Endothelial cell of umbilical vein (primary cell): ENCODE measurements around the gene SERPINA3. TPM values are rescaled to one million over a fixed set of nuclear protein-coding genes. Genes with fewer than 3 reads are reported as not detected.

Experiments
- BruUV-seq: library from RNA; stranded (reverse); fragments of 400-500 nt; replicated peaks from 2 replicates; lab custom pipeline; 2021; lab: Mats Ljungman, UMichigan
- CTCF ChIA-PET: fragments of 300-600, 350-600 bp; sonication (Branson Sonifier 250); formaldehyde crosslinking; loops from one replicate; lab custom pipeline; 2021; ENCODE audit warnings: antibody characterized with exemption, inconsistent platforms; lab: Charles Lee
- POLR2A ChIA-PET: fragments of 300-600, 350-600 bp; sonication (Branson Sonifier 250); formaldehyde crosslinking; loops from one replicate; lab custom pipeline; 2021; ENCODE audit warnings: antibody characterized with exemption, inconsistent platforms; lab: Charles Lee
- DNase-seq: peaks from one replicate; pipeline ENCODE4 v3.0.0-alpha.2; 2011; ENCODE audit warnings: low read depth, low spot score
- FAIRE-seq: peaks from 2 replicates; lab custom pipeline; 2011; peaks lifted over from hg19 to GRCh38; lab: Jason Lieb, UNC
- H2AFZ ChIP-seq: 2 replicates; pipeline ENCODE4 v1.6.0; 2012; ENCODE audit warnings: low read depth, low read length, control low read depth, inconsistent platforms
- H3K27ac ChIP-seq: 2 replicates; pipeline ENCODE4 v1.5.1; 2011; ENCODE audit warnings: low read depth, mild to moderate bottlenecking, control low read depth, low read length, moderate library complexity; ENCODE audit not compliant: insufficient read depth
- H3K27me3 ChIP-seq, 2 experiments: 2 replicates each; pipeline versions ENCODE4 v1.6.0 to v1.6.1; 2011; ENCODE audit warnings: low read length in 2 of 2, mixed read lengths in 1 of 2; ENCODE audit not compliant: control insufficient read depth in 2 of 2, insufficient read depth in 2 of 2
- H3K36me3 ChIP-seq, 2 experiments: 2 replicates in 1 of 2; 3 replicates in 1 of 2; pipeline ENCODE4 v1.5.1; 2011; ENCODE audit warnings: low read length in 2 of 2, mild to moderate bottlenecking in 1 of 2, moderate library complexity in 1 of 2; ENCODE audit not compliant: control insufficient read depth in 2 of 2, insufficient read depth in 2 of 2; ENCODE audit errors: extremely low read depth in 1 of 2
- H3K4me1 ChIP-seq: 3 replicates; pipeline ENCODE4 v1.5.1; 2011; ENCODE audit warnings: mild to moderate bottlenecking, low read length; ENCODE audit not compliant: control insufficient read depth, insufficient read depth; ENCODE audit errors: extremely low read depth
- H3K4me2 ChIP-seq: 2 replicates; pipeline ENCODE4 v1.6.1; 2011; ENCODE audit warnings: low read length, control low read depth, mixed read lengths; ENCODE audit not compliant: insufficient read depth
- H3K4me3 ChIP-seq, 3 experiments: fragments of 200-600 bp in 1 of 3; sonication (generic), shearing (Covaris generic) in 1 of 3; replicated peaks in 1 of 3; 2 replicates each; pipeline ENCODE4 v1.5.1; 2011 to 2016; ENCODE audit warnings: control low read depth in 3 of 3, low read length in 3 of 3, mild to moderate bottlenecking in 2 of 3, inconsistent platforms in 1 of 3, low read depth in 1 of 3, moderate library complexity in 1 of 3; ENCODE audit not compliant: insufficient read depth in 1 of 3
- H3K79me2 ChIP-seq: 2 replicates; pipeline ENCODE4 v1.6.0; 2012; ENCODE audit warnings: low read length, inconsistent platforms; ENCODE audit not compliant: control insufficient read depth, insufficient read depth
- H3K9ac ChIP-seq: replicated peaks from 2 replicates; pipeline ENCODE3; 2011; ENCODE audit warnings: low read length, control low read depth; ENCODE audit not compliant: insufficient read depth; ENCODE audit errors: extremely low read depth
- H3K9me1 ChIP-seq: replicated peaks from 3 replicates; pipeline ENCODE4 v1.6.0; 2011; ENCODE audit warnings: mild to moderate bottlenecking, low read length; ENCODE audit not compliant: control insufficient read depth, insufficient read depth; ENCODE audit errors: extremely low read depth
- H3K9me3 ChIP-seq: replicated peaks from 2 replicates; pipeline ENCODE4 v1.5.1; 2012; ENCODE audit warnings: low read length, inconsistent platforms; ENCODE audit not compliant: control insufficient read depth, insufficient read depth
- H4K20me1 ChIP-seq: replicated peaks from 2 replicates; pipeline ENCODE3; 2011; ENCODE audit warnings: mild to moderate bottlenecking, low read length; ENCODE audit not compliant: control insufficient read depth, insufficient read depth; ENCODE audit errors: extremely low read depth
- CTCF ChIP-seq, 2 donors: IDR thresholded peaks; 1 replicate in 1 of 2; 2 replicates in 1 of 2; pipeline ENCODE4 v1.5.1; 2011; ENCODE audit warnings: low read length in 2 of 2, mild to moderate bottlenecking in 2 of 2, moderate library complexity in 2 of 2, control low read depth in 1 of 2, inconsistent platforms in 1 of 2, low read depth in 1 of 2; ENCODE audit not compliant: insufficient read depth in 1 of 2; ENCODE audit errors: extremely low read depth in 1 of 2
- EZH2 ChIP-seq: IDR thresholded peaks from 2 replicates; pipeline ENCODE4 v1.6.1; 2012; ENCODE audit warnings: borderline replicate concordance, low read depth, mild to moderate bottlenecking, moderate library complexity, low read length, inconsistent platforms; ENCODE audit not compliant: severe bottlenecking
- FOS ChIP-seq: IDR thresholded peaks from 2 replicates; pipeline ENCODE4 v1.6.1; 2011; ENCODE audit warnings: mild to moderate bottlenecking, low read length, moderate library complexity, borderline replicate concordance; ENCODE audit not compliant: insufficient read depth
- GATA2 ChIP-seq: IDR thresholded peaks from 2 replicates; pipeline ENCODE4 v1.7.0; 2011; ENCODE audit warnings: low read depth, mild to moderate bottlenecking, moderate library complexity, mixed read lengths, low read length; ENCODE audit not compliant: insufficient read length, insufficient read depth
- JUN ChIP-seq: IDR thresholded peaks from 2 replicates; pipeline ENCODE4 v1.6.1; 2011; ENCODE audit warnings: borderline replicate concordance, low read depth; ENCODE audit not compliant: insufficient read length, insufficient read depth
- MYC ChIP-seq: IDR thresholded peaks from one replicate; pipeline ENCODE4 v1.6.1; 2011; ENCODE audit warnings: mild to moderate bottlenecking, low read depth, low read length
- POLR2A ChIP-seq: IDR thresholded peaks from 2 replicates; pipeline ENCODE4 v1.6.1; 2012; ENCODE audit warnings: low read depth, mild to moderate bottlenecking, control low read depth, low read length
- POLR2AphosphoS5 ChIP-seq: IDR thresholded peaks from 2 replicates; pipeline ENCODE4 v1.6.1; 2012; ENCODE audit warnings: low read depth, mild to moderate bottlenecking, control low read depth, low read length, moderate library complexity; ENCODE audit not compliant: insufficient read depth
- dilution Hi-C: fragments of 300-500 bp; cut with MboI; formaldehyde crosslinking; loops from one replicate; pipeline ENCODE4 v1.15.0; 2019; ENCODE audit warnings: low sequenced_read_pairs; ENCODE audit not compliant: extremely low pct_ligation_motif_present
- intact Hi-C: fragments of 100-400 bp; cut with micrococcal nuclease; formaldehyde crosslinking; loops from one replicate; pipeline ENCODE4 v1.10.0; 2022
- polyA plus RNA-seq, 4 experiments: library from polyadenylated mRNA; depleted of rRNA in 3 of 4; stranded (reverse) in 3 of 4; unstranded in 1 of 4; fragments of >200 nt; gene quantifications; 2 replicates each; pipeline versions ENCODE4 v1.2.1 to v1.2.3, GENCODE V29; 2011 to 2012; ENCODE audit warnings: missing spikeins in 1 of 4
- total RNA-seq: library from RNA; stranded (reverse); gene quantifications from 2 replicates; pipeline ENCODE4 v1.2.3, GENCODE V29; 2021
- TF ChIP-seq, protein P1 (sequence below): IDR thresholded peaks from 2 replicates; pipeline ENCODE4 v1.6.1; 2011; ENCODE audit not compliant: insufficient read depth, insufficient read length

SERPINA3 gene
- total and polyA plus RNA-seq, 2 donors (not counting 3 experiments of a cell fraction or from before 2014, with no cell fraction given), result not detected

- no peaks in the 10 kb centered on the region for H3K4me1 ChIP-seq
- H2AFZ ChIP-seq, result no peak overlapping the region
- H3K79me2 ChIP-seq, result no peaks in the 10 kb centered on the region
- no peak overlapping the region for H3K4me3 ChIP-seq
- FAIRE-seq (no peak), DNase-seq (no peak)
- intact Hi-C loops, result no loop called here
- H3K9ac ChIP-seq, result no peak overlapping the region
- no peaks in the 10 kb centered on the region for H3K36me3 ChIP-seq
- no peaks in the 10 kb centered on the region for H4K20me1 ChIP-seq
- TF ChIP-seq, protein P1, sequence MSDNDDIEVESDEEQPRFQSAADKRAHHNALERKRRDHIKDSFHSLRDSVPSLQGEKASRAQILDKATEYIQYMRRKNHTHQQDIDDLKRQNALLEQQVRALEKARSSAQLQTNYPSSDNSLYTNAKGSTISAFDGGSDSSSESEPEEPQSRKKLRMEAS, result no peak
- no peak for TF ChIP-seq MYC
- no peak for TF ChIP-seq POLR2A
- no peak for TF ChIP-seq POLR2AphosphoS5
- TF ChIP-seq FOS, result no peak
- no peak for TF ChIP-seq CTCF (IDR thresholded peaks at IDR 0.05; ENCODE audit: extremely low read depth in 1 of 2, insufficient read depth in 1 of 2, low read depth in 1 of 2, low read length in 2 of 2)
- TF ChIP-seq EZH2, result no peak
- TF ChIP-seq JUN, result no peak
- TF ChIP-seq GATA2, result no peak
- ChIA-PET POLR2A (no interaction called here), CTCF (no interaction called here)
- dilution Hi-C loops, result no loop called here
- no peaks in the 10 kb centered on the region for H3K9me3 ChIP-seq
- H3K4me2 ChIP-seq, result no peak overlapping the region
- H3K27me3 ChIP-seq, result no peaks in the 10 kb centered on the region
- H3K9me1 ChIP-seq, result no peaks in the 10 kb centered on the region
- no TSS peak for BruUV-seq
- H3K27ac ChIP-seq, result no peak overlapping the region
These were observed 31.3 kb downstream of the SERPINA3 start for GRCh38 chr14:94643316-94644101.
